D721Med (cell line): ENCODE data around the gene PATL2.
A peak's percentile ranks its signal among the peaks of the same experiment; 100 is the strongest.
"Not testable (repeated sequence)": the region's sequence is repeated elsewhere in the genome, so short reads cannot be mapped to it uniquely, and the experiment has no call there.

Source experiments
- DNase-seq: peaks from one replicate; pipeline ENCODE4 v3.0.0; 2011; ENCODE audit warnings: low spot score; ENCODE audit not compliant: insufficient read length
- FAIRE-seq: peaks from 2 replicates; lab custom pipeline; 2011; peaks lifted over from hg19 to GRCh38; lab: Jason Lieb, UNC
- TF ChIP-seq, protein P1 (sequence below): IDR thresholded peaks from 2 replicates; pipeline ENCODE4 v1.5.1; 2012; ENCODE audit warnings: mild to moderate bottlenecking, control low read depth; ENCODE audit not compliant: insufficient read depth; ENCODE audit errors: missing control alignments

PATL2 gene

DNA sequence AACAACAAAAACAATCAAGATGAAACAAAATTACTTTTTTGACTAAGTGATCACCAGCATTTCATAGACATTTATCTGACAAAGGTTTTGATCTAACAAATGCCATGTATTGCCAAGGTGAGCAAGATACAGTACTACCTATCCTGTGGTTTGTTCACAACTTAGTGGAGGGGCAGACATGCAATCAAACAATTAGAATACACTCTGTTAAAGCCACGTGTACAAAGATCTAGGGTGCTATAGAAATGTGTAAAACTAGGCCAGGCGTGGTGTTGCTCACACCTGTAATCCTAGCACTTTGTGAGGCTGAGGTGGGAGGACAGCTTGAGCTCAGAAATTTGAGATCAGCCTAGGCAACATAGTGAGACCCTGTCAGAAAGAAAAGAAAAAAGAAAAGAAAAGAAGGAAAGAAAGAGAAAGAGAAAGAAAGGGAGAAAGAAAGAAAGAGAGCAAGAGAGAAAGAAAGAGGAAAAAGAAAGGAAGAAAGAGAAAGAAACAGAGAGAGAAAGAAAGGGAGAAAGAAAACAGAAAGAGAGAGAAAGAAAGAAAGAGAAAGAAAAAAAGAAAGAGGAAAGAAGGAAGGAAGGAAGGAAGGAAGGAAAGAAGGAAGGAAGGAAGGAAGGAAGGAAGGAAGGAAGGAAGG lies 23.8 kb upstream of the PATL2 start:
- no peak for FAIRE-seq

DNA sequence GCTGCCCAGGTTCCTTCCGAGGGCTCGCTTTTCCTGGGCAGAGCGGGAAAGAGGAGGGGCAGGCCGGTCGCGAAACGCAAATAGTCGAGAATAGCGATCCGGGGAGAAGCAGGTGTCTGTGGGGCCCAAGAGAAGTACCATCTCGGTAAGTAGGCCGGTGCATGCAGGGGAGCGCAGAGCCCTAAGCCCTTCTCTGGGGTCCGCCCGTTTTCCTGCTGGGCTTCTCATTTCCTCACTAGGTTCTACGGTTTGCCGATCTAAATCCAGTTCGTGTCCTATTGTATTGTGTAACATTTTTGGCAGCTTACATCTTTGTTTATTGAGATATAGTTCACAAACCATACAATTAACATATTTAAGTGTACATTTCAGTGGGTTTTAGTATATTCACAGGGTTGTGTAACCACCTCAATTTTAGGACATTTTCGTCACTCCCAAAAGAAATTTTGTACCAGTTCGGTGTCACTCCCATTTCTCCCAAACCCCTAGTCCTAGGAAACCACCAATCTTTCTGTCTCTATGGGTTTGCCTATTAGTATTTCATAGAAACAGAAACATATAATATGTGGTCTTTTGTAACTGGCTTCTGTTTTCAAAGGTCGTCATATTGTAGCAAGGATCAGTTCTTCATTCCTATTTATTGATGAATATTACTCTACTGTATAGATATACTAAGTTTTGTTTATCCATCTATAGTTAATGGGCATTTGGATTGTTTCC lies 18.4 kb upstream of the PATL2 start:
- FAIRE-seq (no peak), DNase-seq (no peak)
- TF ChIP-seq, protein P1, sequence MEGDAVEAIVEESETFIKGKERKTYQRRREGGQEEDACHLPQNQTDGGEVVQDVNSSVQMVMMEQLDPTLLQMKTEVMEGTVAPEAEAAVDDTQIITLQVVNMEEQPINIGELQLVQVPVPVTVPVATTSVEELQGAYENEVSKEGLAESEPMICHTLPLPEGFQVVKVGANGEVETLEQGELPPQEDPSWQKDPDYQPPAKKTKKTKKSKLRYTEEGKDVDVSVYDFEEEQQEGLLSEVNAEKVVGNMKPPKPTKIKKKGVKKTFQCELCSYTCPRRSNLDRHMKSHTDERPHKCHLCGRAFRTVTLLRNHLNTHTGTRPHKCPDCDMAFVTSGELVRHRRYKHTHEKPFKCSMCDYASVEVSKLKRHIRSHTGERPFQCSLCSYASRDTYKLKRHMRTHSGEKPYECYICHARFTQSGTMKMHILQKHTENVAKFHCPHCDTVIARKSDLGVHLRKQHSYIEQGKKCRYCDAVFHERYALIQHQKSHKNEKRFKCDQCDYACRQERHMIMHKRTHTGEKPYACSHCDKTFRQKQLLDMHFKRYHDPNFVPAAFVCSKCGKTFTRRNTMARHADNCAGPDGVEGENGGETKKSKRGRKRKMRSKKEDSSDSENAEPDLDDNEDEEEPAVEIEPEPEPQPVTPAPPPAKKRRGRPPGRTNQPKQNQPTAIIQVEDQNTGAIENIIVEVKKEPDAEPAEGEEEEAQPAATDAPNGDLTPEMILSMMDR = no peak

More for the DNA sequence above, 23.8 kb upstream of the PATL2 start:
- TF ChIP-seq, protein P1 = no peak
- DNase-seq = no peak

DNA sequence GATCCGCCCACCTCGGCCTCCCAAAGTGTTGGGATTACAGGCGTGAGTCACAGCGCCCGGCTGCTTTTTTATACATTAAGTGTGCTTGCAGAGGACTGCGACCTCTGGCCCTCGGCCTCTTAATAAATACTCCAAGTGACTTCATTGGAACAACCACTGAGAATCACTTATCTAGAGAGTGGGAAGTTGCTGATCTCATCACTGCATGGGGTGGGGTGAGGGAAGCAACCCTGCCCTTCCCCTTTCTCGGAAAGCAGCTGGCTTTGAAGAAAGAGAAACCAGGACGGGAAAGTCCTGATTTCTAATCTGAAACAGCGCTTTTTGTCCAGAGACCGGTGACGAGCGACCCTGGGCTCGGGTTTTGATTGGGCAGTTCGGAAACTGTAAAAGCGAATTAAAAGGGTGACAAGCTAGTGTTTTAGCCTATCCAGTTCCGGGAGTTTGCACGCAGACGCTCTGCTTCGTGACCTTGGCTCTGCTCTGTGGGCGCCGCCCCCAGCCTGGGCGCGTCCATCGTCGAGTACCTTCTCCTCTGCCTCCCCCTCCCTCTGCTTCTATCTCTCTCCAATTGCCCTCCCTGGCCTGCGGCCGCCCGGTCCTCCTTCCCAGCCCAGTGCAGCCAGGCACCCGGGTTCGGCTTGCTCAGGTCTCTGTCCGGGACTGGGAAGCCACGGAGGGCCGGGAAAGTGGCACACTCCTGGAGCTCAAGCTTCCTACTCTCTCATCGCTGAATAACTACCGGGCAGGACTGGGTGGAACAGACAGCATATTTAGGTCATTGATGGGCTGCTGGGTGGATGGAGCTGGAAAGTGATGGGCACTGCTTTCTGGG lies 17.7 kb upstream of the PATL2 start:
- peak; percentile 11 for FAIRE-seq
- peak; percentile 47 for DNase-seq
- TF ChIP-seq, protein P1 = no peak

DNA sequence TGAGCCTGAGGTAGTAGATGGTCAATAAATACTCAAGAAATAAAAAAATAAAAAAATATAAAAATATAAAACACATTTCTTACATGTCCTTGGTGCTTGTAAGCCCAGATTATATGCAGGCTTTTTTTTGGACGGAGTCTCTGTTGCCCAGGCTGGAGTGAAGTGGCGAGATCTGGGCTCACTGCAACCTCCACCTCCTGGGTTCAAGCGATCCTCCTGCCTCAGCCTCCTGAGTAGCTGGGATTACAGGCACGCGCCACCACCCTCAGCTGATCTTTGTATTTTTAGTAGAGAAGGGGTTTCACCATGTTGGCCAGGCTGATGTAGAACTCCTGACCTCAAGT lies 17.1 kb upstream of the PATL2 start:
- FAIRE-seq, DNase-seq: not testable (repeated sequence)

DNA sequence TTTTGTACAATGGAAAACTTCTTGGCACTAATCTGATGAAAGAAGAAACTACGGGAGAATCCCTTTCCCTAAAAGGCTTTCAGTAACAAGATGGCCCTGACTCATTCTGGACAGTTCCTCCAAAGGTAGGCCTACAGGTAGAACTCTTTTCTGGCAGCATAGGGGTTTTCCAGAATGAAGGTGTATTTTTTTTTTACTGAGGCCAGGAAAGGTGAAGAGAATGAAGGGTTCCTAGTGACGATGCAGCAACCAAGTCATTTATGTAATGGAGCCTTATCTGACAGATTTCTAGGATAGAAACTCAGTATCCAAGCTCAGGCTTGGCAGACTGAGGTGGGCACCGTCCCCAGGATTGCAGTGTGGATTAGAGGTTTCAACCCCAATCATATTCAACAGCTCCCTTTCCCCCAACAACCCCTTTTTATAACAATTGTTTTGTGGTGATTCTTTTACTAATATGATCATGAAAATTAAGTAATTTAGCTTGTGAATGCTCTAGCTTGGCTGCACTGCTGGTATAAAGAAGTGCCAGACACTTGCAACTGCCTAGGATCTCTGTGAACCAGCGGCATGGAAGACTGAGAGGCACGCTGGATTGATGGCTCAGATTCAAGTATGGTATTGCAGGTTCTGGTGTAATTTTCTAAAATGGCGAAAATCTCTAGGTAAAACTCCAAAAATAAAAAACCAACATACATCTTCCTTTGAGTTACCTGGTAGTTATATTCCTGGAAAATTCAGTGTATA lies 16.5 kb upstream of the PATL2 start:
- TF ChIP-seq, protein P1 = no peak
- no peak for DNase-seq
- FAIRE-seq = no peak

DNA sequence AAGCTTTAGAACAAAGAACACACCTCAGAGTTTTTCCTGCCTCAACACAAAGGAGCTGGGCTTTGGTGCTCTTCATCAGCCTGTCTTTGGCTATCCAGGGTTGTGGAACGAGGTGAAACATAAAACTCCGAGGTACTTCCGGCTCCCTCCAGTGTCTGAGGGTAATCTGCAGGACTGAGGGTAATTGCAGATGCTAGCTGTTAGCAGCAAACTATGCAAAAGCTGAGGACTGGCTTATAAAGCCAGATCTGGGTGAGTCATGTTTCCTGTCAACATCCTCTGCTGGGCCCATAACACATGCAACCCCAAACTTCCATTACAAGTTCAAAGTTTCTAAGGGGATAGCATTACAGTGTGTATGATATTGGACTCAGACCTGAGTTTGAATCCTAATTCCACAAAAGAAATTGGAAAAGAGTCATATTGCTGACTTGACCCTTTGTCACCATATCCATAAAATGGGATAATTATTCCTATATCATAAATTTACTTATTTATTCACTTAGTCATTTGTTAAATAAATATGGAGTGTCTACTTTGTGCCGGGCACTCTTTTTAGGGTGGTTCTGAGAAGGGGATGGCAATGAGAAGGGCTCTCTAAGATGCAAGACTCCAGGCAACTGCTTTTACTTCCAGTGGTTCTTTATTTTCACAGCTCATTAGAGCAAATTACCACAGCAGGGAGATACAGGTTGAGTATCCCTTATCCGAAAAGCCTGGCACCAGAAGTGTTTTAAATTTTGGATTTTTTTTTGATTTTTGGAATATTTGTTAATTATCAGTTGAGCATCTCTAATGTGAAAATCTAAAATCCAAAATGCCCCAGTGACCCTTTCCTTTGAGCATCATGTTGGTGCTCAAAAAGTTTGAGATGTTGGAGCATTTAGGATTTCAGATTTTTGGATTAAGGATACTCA lies 15.7 kb upstream of the PATL2 start:
- DNase-seq (no peak), FAIRE-seq (no peak)
- TF ChIP-seq, protein P1 = no peak
